DMS53 treated with DMSO at 0.1 percent for 48 hours (cell line): ENCODE results near the gene ARHGAP6.
"Not testable (repeated sequence)": the region's sequence is repeated elsewhere in the genome, so short reads cannot be mapped to it uniquely, and the experiment has no call there.

Experiments
- DNase-seq: peaks from one replicate; lab custom pipeline; 2025; ENCODE audit not compliant: unreplicated experiment; lab: John Stamatoyannopoulos, UW

ARHGAP6 gene

DNA sequence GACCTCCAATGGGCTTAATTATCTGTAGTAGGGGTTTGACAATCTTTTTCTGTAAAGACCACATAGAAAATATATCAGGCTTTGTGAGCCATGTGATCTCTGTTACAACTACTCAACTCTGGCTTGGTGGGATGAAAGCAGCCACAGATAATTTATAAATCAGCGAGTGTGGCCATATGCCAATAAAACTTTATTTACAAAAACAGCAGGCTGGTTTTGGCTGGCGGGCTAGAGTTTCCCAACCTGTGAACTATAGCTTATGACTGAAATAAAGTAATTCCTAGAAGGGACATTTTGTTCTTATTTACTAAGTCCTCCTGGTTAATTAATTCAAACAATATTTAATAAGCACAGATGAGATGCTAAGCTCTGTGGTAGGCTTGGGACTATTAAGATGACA, 408.4 kb downstream of the ARHGAP6 start:
- DNase-seq: no peak

DNA sequence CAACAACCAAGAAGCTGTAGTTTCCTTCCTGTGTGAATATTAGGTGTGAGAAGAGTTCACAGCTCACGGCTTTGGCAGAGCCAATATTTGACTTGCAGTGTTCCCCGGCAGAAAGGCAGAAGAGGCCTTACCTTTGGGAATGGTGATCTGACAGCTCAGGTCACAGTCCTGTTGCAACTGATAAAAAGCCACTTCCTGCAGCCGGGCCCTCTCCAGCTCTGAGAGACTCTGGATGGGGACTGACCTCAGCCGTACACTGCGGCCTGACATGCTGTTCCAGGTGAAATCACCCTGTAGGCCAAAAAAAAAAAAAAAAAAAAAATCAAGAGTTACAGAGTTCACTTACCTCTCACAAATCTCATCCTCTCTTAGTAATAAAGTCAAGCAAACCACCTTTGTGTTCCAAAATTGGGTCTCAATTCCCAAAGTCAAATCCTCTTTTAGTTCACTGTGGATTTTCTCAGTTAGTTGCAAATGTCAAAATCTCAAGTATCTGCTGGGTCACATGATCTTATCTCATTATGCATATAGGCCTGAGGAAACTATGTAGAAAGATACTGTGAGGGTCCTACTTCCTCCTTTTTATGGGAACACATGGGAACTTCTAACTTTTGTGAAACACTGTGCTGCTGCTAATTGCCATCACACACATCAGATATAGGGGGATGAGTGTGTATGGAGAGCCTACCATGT, 411.2 kb downstream of the ARHGAP6 start:
- DNase-seq: peak; percentile 8

- DNase-seq: no peak
Observed at GRCh38 chrX:11244636-11245035, 421.1 kb downstream of the ARHGAP6 start.

DNA sequence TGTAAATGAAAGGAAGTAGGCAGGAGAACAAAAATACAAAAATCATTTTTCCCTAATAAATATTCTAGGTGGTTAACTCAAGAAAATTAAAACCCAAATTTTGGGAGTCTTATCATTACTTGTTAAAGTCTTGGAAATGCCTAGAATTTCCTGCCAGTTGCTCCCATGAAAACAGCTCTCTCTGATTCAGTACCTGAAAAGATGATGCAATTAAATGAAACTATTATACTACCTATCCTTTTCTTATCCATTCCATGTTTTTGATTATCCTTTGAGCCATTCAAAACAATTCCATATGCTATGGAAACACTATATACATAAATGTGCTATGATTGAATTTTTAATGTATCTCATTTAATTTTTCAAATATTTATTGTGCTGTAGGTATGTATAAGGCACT, 423.0 kb downstream of the ARHGAP6 start:
- no peak for DNase-seq

DNA sequence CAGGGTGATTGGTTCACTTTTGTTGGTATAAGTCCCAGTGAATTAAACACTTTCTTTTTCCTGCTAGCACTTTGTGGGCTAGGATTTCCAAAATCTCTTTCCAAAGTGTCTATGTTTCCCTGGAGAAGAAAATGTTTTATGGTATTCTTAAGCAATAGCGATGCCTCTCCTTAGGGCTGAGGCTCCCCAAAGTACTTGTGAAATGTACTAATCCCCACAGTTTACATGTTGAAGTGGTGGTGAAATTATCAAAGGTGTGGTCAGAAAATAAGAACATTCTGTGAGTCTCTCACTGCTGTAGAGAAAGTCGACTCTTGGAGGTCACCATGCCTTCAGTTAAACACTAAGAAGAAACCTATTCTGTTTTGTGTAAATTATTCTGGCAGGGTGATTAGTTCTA, 424.0 kb downstream of the ARHGAP6 start:
- no peak for DNase-seq

DNA sequence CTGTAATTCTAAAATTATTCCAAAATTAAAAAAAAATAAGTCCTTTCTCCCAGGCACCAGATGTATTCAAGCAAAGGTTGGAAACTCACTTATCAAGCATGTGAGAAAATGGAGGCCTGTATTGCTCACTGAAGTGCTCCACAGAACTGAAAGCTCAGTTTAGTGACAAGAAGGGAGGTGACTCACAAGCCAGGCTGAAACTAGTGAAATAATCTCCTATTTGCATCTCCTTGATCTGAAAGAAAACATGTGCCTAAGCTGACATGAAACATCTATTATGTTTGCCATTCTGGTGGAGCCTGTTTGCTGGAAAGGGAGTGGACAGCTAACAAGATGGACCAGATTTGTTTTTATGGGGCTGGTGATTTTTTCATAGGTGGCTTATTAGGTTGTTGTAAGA, 426.5 kb downstream of the ARHGAP6 start:
- DNase-seq: peak; percentile 26

DNA sequence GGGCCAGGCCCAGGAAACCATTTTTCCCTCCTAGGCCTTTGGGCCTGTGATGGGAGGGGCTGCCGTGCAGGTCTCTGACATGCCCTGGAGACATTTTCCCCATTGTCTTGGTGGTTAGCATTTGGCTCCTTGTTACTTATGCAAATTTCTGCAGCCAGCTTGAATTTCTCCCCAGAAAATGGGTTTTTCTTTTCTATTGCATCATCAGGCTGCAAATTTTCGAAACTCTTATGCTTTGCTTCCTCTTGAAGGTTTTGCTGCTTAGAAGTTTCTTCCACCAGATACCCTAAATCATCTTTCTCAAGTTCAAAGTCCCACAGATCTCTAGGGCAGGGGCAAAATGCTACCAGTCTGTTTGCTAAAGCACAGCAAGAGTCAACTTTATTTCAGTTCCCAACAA, 430.3 kb downstream of the ARHGAP6 start:
- not testable (repeated sequence) for DNase-seq

- no peak for DNase-seq
Observed at GRCh38 chrX:11215191-11215921, 450.4 kb downstream of the ARHGAP6 start.

DNA sequence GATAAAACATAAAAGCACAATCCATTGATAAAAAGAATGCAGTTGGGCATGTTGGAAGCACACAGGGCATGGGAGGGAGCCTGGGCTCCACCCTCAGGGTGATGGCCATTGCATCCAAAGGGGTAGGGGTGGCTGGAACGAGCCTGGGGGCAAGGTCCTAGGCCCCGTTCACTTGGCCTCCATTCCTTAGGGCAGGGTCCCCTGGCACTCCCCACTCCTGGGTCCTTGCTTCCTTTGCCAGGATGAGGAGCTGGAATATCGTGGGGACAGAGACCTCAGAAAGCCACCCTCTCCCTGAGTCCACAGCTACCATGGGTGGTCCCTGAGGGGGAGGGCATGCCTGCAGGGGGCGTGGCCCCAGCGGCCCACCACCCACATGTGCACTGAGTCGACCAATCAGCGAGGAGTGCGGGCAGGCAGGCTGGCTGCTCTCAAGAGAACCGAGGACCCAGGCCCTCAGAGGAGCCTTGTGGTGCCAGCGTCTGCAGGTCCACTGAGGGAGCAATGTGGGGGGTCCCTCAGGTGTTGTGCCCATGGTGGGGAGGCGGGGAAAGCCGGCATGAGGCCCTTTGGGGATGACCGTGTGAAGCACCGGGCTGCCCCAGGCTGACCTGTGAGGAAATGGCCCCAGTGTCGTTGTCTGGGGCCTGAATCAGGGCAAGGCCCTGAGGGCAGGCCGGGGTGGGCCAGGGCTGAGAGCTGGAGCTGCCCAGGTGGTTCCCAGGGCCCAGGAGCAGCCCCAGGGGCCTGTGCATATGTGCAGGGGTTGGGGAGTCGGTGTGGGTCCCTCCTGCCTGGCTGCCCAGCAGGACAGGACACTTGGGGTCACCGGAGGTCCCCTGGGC, 451.2 kb downstream of the ARHGAP6 start:
- DNase-seq: no peak

DNA sequence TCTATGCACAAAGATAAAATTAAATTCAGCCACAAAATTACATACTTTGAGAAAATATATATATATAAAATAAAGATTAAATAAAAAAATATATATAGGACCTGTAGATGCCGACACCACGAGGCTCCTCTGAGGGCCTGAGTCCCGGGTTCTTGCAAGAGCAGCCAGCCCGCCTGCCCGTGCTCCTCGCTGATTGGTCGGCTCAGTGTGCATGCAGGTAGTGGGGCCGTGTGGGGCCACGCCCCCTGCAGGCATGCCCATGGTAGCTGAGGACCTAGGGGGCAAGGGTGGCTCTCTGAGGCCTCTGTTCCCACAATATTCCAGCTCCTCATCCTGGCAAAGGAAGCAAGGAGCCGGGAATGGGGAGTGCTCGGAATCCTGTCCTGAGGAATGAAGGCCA, 453.0 kb downstream of the ARHGAP6 start:
- no peak for DNase-seq

- DNase-seq: no peak
Observed at GRCh38 chrX:11210415-11210801, 455.3 kb downstream of the ARHGAP6 start.

GRCh38 chrX:11209798-11210414, 455.8 kb downstream of the ARHGAP6 start:
- no peak for DNase-seq

- DNase-seq: no peak
Observed at GRCh38 chrX:11206716-11207115, 459.0 kb downstream of the ARHGAP6 start.

DNA sequence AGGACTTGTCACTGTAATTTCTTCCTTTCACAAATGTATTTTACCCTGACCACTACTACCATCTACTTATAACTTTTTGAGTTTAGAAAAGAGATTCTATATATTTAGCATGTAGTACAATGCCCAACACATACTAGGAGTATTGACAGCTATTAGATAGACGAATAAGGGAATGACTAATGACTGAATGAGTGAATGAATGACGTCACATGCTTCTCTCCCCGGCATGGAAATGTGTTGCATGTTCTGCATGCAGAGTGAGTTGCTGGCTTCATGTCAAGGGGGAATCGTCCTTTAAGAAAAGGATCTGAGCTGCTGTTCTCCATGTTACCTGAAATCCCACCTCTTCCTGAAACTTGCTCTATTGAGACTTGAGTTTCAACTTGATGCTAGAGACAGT, 459.9 kb downstream of the ARHGAP6 start:
- no peak for DNase-seq

GRCh38 chrX:11197671-11198070, 468.0 kb downstream of the ARHGAP6 start:
- no peak for DNase-seq

DNA sequence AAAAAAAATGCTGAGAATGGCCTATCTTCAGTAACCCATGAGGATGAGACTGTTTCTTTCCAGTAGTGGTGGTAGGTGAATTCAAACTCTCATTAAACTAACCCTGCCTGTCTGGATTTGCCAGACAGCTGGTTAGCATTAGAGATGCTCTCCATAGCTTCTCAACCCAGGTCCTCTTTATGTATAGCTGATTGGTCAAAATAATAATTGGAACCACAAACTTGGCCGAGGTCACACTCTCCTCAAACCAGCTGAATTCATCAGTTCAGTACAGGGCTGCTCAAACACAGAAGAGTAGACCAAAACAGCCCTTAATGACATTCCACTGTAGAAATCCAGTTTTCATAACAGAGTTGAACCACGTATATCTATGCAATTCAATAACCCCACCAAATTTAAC, 469.2 kb downstream of the ARHGAP6 start:
- no peak for DNase-seq

DNA sequence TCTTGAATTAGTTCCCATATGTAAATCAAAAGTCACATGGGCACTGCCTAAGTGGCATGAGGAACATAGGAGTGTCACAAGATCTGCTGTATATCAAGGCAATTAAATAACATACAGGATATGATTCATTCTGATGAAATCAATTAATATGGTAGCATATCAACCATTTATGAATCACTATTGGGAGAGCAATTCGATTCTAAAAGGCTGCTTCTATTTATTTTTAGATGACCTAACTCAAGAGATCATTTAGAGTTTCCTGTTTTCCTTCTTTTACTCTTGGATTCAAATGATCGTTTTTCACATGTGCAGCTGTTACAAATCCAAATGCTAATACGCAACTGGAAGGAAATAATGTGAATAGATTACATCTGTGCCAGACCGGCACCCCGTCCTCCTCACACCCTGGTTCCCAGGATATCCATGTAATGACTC, 472.7 kb downstream of the ARHGAP6 start:
- DNase-seq: no peak

DNA sequence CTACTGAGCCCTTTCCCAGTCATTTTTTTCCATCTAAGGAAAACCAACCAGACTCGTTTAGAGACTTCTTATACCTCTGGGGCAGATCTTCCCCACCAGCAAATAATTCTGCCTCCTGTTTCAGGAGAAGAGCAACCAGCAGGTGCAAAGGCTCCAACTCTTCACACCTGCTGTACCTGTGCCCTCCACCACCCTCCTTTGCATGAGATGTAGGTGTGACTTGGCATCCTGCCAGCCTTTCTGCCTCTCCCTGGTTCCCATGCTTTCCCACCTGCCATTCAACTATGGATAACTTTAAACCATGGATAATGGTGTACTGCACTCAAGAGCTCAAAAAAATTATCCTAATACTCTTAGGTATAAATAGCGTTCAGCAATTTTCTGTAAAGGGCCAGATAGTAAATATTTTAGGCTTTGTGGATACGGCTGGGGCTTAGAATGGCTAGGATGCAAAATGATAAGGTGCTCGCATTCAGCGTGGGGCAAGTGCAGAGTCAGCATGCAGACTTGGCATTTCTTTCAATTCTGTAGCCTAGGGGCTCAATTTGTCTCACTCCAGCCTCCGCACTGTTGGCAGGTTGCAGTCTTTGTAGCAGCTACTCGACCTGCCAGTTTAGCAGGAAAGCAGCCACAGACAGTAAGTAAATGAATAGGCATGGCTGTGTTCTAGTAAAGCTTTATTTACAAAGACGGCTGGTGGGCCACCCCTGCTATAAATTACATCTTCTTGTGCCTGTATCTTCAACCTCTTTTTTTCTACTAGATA, 474.8 kb downstream of the ARHGAP6 start:
- peak; percentile 42 for DNase-seq

DNA sequence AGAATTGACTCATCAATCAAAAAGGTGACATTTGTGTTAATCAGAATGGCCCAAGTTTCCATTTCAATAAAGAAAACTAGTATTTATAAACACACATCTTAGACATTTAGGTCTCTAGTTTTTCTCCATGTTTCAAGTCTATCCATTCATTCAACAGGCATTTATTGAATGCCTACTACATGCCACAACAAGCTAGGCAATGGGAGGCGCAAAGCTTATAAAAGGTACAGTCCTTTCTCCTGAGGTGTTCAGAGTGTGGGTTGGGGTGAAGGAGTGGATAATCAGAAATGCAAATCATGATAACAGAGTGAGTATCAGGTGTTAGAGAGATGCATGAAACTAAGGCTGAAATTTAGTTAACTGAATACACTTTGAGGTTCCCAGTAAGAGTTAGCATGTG, 476.6 kb downstream of the ARHGAP6 start:
- DNase-seq: no peak

- no peak for DNase-seq
Observed at GRCh38 chrX:11188664-11189063, 477.1 kb downstream of the ARHGAP6 start.

DNA sequence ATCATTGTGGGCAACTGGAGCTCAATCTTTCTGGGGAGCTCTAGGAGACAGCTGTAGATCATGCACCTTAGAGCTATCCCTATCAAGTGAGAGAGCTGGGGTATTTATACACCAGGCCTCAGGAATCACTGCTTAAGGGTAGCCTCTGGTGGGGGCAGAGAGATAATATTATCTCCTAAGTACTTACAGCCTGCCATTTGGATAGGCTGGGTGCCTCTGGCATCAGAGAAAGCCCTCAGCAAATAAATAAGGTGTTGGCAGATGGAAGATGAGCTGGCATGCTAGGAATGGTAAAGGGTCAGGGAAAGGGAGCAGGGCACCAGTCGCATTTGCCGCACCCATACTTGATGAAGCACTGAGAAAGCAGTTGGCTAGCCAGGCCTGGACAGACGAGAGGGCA, 478.7 kb downstream of the ARHGAP6 start:
- no peak for DNase-seq
